ENCODE data around the gene ATP9A.
A peak's percentile ranks its signal among the peaks of the same experiment; 100 is the strongest.
"Not testable (repeated sequence)": the region's sequence is repeated elsewhere in the genome, so short reads cannot be mapped to it uniquely, and the experiment has no call there.

ATP9A gene

DNA sequence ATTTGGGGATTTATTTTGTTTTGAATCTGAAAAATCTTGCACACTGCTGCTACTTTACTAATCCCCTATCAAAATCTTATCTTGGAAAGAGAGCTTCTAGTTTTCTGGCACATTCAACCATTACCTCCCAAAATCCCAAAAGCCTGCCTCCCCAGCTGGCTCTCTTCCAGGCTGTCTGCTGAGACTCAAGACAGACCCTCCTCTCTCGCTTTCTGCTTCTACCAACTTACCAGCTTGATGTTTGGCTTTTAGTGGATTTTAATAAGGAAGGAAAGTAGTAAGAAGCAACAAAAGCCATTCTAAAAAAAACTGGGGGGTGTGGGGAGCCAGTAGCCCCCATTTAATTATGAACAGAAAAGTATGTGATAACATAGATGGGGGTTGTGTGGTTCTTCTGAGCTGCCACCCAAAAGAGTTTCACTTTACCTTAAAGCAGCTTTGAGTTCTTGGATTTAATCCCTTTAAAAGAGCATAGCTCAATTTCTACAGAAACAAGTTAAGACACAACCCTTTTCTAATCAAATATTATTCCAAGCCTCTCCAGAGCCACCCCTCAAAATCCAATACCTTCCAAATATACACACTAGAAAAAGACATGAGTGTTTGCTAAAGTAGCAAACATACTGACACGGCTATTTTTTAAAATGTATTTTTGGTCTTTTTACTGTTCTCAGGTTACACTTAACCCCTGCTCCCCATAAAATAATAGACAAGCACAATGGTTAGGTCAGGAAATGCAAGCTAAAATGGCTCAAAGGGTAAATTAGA is 71.7 kb downstream of the ATP9A start:
- DNase-seq (ENCODE audit: low spot score) = no peak

DNA sequence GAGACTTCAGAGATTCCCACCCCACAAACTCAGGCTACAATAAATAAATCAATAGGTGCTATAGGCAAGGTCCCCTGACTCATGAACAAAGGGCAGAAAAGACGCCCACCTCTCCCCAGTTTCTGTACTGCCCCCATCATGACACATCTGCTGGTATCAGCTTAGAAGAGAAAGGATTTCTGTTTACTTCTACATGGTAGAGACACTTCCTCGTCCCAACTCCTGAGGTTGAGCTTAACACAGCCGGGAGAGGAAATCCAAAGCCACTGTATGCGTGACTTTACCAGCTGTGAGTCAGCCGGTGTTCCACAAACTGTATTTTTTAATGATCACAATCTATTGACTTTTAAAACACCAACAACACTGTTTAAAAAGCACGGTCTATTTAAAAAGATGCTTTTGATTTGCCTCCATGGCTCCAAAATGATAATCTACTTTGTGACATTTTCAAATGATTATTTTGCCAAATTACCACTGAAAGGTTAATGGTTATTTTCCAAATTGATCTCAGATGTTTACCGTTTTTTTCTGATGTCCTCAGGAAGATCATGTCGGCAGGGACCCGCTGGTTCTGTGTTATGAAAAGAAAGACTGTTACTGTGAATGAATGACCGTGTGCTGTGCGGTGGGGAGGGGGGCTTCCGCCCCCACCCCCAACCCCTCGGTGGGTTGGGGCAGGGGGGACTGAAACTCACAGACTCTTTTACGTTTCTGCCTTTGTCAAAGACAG is 72.5 kb downstream of the ATP9A start:
- DNase-seq (ENCODE audit: low spot score) = no peak

DNA sequence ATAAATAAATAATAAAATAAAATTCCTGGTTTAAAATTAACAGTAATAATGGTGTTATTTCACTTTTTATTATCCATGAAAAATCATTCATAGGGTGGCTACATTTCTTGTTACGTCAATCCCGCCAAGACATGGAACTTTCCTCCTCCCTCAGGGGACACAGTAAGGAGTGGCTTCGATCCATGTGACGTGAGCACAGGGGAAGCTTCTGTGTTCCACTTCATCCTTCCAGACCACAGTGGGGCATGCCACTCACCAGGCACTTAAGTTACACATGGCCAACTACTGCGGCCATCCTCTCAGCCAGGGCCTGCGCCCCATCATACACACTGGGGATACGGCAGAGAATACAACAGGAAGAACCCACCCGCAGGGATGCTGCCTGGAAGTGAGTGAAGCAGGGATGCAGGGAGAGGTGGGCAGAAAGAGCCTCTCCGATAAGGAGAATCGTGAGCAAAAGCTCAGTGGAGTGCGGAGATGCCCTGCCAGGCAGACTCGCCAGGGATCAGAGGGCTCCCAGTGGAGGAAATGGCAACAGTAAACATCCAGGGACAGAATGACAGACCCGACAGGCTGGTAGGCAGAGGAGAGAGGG is 75.3 kb downstream of the ATP9A start:
- DNase-seq (ENCODE audit: low spot score) = no peak

DNA sequence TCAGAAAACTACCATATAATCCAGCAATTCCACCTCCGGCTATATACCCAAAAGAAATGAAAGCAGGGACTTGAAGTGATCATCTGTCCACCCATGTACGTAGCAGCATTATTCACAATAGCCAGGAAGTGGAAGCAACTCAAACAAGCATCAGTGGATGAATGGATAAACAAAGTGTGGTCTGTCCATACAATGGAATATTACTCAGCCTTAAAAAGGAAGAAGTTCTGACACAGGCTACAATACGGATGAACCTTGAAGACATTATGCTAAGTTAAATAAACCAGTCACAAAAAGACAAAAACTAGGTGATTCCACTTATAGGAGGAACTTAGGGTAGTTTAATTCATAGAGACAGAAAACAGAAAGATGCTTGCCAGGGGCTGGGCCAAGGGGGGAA is 76.5 kb downstream of the ATP9A start:
- DNase-seq (ENCODE audit: low spot score) = no peak

DNA sequence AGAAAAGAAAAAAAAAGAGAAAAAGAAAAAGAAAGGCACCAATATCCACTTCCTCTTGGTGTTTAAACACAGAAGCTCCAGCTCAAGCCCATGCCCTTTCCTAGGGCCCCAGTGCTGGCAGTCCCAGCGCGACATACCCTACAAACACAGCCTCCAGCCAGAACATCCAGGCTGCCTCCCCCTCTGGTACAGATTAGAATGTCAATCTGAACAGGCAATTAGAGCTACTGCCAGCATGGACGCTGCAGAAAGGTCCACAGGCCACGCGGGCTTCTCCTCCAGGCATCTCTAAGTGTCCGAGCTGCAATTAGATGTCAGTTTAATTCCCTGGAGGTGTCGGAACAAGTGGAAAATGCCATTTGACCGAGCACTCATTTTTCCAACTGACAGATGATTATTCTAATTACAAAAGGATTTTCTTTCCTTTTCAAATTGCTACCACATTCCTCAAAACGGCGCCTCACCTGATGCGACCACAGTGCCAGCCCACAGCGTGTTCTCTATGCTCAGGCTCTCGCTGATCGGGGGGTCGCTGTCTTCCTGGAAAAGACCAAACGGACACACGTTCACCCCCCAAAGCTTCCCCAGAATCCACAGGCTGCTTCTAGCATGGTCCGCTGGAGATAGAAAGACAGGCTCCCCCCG is 79.5 kb downstream of the ATP9A start:
- DNase-seq (ENCODE audit: low spot score) = no peak

DNA sequence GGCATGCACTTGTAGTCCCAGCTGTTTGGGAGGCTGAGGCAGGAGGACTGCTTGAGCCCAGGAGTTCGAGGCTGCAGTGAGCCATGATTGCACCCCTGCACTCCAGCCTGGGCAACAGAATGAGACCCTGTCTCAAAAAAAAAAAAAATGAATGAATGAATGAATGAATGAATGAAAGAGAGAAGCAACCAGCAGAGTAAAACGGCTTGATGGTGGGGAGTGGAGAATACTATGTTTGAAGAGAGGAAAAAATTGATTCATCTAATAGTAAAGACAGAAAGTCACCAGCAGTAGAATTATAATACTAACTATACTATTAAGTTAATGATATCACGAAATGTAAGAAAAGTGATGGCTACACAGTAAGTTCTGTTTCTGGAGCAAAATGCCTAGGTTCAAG is 80.6 kb downstream of the ATP9A start:
- no peak for DNase-seq (ENCODE audit: low spot score)

DNA sequence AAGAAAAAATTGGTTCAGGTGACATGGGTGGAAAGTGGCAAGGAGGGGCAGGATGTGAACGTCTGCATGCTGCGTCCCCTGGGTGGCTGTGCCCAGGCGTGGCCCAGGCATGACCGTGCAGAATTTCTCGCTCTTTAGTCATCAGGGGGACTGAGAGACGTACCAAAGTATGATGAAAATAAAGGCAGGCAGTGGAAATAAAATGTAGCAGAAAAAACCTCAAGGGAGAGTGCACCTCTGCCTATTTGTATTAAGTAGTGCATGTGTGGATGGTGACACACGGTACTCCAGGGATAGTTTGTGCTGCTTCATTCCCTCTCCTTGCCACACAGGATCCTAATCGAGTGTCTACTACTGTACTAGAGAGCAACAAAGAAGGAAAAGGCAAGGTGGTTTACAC is 81.1 kb downstream of the ATP9A start:
- no peak for DNase-seq (ENCODE audit: low spot score)

DNA sequence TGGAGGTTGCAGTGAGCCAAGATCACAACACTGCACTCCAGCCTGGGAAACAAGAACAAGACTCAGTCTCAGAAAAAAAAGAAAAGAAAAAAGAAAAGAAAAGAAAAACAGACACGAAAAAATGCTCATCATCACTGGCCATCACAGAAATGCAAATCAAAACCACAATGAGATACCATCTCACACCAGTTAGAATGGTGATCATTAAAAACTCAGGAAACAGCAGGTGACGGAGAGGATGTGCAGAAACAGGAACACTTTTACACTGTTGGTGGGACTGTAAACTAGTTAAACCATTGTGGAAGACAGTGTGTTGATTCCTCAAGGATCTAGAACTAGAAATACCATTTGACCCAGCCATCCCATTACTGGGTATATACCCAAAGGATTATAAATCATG is 82.7 kb downstream of the ATP9A start:
- DNase-seq (ENCODE audit: low spot score) = not testable (repeated sequence)

DNA sequence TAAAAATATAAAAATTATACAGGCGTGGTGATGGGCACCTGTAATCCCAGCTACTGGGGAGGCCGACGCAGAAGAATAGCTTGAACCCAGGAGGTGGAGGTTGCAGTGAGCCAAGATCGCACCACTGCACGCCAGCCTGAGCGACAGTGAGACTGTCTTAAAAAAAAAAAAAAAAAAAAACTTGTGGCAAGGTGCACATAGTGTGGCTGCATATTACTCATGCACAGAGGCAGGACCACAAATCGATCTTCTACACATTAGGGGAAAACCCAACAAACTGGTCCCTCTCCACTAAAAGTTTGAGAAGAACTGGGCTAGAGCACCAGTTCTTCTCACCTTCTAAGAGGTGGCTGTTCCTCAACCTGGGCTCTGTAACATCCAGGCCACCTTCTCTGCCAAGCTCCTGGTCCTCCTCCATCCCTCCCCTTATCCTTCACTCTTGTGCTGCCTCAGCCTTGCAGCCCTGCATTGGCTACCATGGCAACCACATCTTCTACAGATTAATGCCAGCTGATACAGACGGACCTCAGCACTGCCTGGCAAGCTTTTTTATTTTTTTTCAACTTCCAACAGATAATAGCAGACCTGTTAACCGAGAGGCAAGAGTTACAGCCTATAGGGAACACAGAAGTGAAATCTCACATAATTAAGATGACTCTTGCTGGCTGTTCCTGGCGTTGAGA is 88.0 kb downstream of the ATP9A start:
- peak; percentile 56 for DNase-seq (ENCODE audit: low spot score)

DNA sequence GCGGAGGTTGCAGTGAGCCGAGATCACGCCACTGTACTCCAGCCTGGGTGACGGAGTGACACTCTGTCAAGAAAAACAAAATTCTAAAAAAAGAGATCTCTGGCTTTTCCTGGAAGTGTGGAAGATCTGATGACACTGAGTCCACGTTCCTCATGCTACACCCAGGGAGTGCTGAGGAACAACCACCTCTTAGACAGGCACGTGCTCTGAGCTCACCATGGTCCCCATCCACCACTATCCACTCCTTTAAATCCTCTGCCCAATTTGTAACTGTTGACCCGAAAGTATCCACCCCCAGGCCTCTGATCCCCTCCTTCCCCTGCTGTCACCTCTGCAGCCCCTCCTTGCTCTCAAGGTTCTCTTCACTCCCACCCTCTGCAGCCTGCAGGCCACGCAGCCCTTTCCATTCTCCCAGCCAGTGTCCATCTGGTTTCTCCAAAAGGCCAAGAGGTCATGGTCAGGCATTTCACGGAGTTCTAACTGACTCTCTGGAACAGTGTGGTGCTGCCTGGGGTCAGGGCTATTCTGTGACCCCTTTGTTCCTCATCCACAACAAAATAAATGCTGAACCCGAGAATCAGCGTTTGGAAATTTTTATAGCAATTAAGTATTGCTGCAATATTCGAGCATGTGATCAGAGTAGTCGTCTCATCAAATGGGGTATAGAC is 88.8 kb downstream of the ATP9A start:
- no peak for DNase-seq (ENCODE audit: low spot score)

DNA sequence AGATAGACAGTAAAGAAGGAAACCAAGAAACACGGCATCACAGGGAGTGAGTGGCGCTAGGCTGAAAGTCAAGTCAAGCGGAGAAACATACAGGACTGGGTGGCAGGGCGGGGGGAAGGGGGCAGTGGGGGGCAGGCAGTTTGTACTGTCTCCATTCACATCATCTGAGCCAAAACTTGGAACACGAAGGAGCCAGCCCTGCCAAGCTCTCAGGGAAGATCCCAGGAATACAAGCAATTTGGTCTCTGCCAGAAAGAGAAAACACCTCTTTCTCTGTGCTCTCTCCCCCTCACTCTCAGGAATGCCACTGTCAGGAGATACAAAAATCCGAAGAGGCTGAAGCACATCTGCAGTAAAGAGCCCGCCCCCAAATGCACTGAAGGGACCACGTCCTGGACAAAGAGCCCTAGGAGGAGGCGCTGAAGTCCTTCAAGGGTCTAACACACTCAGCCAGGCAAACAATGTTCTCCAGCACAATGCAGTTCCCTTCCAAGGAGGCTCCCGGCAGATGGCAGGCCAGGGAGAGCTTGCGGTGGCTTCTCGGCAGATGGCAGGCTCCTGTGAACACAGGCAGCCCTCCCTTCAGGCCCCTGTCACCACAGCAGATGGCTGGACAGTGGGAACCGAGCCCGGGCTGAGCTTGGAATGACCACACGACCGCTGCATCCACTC is 90.0 kb downstream of the ATP9A start:
- DNase-seq (ENCODE audit: low spot score) = peak; percentile 65

DNA sequence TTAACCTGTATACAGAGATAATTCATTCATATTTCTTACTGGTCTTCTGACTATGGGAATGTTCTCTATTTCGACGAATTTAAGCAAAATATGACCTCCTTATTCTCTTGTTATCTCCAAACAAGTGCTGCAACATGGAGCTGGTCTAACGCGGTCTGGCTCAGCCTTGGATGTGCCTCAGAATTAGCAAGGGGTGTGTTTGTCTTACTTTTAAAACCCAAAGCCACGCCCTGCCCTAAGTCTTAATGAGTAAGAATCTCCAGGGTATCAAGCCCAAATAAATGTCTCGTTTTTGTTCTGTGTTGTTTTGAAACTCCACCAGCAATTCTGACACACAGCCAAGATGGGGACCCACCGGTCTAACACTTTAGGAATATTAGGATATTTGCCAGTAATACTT is 99.2 kb downstream of the ATP9A start:
- DNase-seq (ENCODE audit: low spot score) = no peak

DNA sequence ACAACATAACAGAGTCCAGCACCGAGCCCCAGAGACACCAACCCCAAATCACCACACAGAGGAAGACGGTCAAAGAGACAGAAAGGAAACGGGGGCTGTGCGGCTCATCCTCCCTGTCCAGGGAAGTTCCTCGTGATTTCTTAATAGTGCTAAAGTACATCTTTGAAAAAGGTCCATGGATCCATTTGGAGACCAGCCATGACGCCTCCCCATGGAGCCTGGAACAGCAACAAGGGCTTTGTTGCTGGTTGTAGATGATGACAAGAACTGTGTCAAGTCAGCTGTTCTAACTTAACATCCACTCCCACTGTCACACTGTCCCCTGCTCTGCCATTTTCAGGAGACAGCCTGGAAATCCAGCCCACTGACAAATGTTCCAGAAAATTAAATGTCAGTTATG is 99.7 kb downstream of the ATP9A start:
- no peak for DNase-seq (ENCODE audit: low spot score)

DNA sequence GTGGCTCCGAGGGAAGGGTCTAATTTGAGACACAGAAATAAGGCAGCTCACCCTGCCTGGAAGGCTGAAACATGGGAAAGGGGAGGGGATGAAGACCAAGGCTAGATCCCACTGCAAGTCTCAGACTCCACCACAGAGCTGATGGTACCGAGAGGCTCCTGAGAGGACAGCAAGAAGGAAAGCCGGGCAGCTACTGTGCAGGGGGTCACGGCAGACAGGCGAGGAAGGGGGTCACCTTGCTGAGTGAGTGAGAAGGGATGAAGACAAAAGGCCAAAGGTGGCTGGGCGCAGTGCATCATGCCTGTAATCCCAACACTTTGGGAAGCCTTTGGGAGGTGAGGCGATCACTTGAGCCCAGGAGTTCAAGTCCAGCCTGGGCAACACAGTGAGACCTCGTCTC is 100.7 kb downstream of the ATP9A start:
- DNase-seq (ENCODE audit: low spot score) = no peak

DNA sequence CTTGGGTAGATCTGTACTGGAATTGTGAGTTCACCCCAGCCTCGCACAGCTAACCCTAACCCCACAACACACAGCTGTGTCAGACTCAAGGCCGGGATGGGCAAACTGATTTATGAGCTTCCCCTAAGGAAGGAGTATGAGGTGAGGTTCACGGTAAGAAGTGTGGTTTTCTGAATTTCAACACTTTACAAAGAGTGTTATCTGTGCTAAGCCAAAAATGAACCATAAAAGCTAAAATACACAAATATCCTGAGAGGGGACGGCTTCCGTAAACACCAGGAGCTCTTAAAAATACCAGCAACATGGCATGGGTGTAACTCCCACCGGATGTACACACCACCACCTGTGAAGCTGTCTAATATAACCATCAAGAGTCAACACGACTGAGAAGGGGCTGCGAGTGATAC is 101.2 kb downstream of the ATP9A start:
- no peak for DNase-seq (ENCODE audit: low spot score)

DNA sequence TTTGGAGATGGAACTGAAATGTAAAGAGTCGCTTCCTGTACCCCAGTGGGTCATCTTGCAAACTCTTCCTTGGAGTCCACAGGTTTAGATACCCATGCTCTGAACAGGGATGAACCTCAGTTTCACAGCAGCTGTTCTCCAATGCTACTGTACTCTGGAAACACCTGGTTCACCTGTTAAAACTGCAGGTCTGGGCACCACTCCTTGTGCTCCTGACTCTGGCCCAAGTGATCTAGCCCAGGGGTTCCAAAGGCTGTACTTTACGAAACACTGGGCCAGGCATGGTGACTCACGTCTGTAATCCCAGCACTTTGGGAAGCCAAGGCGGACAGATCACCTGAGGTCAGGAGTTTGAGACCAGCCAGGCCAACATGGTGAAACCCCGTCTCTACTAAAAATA is 102.1 kb downstream of the ATP9A start:
- DNase-seq (ENCODE audit: low spot score) = no peak

DNA sequence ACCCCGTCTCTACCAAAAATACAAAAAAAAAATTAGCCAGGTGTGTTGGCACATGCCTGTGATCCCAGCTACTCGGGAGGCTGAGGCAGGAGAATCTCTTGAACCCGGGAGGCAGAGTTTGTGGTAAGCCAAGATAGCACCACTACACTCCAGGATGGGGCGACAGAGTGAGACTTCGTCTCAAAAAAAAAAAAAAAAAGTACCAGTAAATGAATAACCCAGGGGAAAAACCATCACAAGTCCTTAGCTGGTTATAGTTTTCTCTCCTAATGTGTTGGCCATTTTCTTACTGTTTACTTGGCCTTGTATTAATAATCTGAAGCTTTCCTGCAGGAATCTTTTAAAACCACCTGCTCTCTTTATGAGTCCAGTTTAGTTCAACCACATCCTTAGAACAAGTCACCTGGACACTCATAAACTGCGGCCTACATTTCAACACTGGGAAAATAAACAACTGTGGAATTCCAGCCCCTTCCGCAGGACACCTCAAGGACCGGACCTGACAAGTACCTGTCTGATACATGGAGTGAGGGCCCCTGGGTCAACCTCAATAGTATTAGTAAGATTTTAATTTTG is 102.6 kb downstream of the ATP9A start:
- no peak for DNase-seq (ENCODE audit: low spot score)

DNA sequence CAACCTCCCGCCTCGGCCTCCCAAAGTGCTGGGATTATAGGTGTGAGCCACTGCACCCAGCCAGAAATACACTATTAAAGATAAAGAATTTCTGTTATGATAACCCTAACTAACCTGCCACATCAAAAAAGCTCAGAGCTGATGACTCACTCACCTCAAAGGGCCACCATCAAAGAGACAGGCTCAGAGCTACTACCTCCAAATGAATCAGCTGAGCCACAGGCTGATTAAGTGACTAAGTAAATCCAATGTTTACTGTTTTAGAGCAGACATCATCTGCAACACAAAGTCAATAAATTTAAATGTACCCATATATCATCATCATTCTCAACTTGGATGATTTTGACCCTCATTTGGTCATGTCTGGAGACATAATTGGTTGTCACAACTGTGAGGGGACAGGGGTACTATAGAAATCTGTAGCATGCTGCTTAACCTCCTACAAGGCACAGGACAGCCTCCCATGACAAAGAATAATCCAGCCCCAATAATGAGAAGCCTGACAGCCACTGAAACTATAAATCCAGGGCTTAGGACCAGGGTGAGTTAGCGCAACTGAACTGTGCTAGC is 106.5 kb downstream of the ATP9A start:
- DNase-seq (ENCODE audit: low spot score) = no peak

DNA sequence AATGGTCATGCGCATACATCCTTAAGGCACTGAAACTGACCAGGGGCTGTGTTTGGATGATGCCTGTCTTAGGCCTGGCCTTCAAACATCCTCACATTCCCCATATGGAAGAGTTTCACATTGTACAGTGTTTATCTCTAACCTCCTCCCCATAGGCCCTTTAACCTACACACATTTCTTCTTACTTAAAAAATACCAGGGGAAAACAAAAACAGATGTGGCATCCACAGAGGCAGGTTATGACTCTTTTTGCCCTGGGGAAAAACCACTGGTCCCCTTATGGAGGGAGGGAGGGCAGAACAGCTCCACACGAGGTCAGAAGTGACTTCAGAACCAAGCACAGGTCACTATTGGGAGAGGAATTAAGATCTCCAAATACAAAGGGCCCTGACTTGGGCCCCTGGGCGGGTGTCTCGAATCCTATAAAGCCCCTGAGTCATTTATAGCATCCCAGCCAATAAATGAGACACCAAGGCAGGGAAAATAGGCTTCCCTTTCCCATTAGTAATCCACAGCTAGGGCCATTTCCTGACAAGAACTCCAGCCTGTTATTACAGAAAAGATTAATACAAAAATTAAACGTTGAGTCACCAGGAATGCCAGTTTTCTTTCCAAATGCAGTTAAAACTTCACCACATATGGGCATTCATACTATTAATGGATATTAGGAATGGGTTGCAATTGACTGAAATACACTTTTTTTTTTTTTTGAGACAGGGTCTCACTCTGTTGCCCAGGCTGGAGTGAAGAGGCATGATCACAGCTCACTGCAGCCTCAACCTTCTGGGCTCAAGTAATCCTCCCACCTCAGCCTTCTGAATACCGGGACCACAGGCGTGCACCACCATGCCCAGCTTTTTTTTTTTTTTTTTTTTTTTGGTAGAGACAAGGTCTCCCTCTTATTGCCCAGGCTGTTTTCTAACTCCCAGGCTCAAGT is 107.2 kb downstream of the ATP9A start:
- DNase-seq (ENCODE audit: low spot score) = no peak

Data from SK-N-DZ (cell line).